HepG2 (cell line): ENCODE data around the gene TEAD1.

Source experiments
- ATF5 ChIP-seq: sonication (generic); formaldehyde crosslinking; IDR thresholded peaks from 2 replicates; pipeline ENCODE4 v1.4.0; 2020; ENCODE audit warnings: mild to moderate bottlenecking, low read depth, missing genetic modification reagents
- RBFOX2 ChIP-seq: fragments of 200-400 bp; formaldehyde crosslinking; IDR thresholded peaks from 2 replicates; pipeline ENCODE4 v1.6.1; 2017; ENCODE audit warnings: low read depth, mild to moderate bottlenecking, low read length
- ZFP82 ChIP-seq: sonication (generic); formaldehyde crosslinking; IDR thresholded peaks from 2 replicates; pipeline ENCODE4 v1.5.1; 2020; ENCODE audit warnings: mild to moderate bottlenecking, missing genetic modification reagents, borderline replicate concordance
- ZNF878 ChIP-seq: sonication (generic); formaldehyde crosslinking; IDR thresholded peaks from 2 replicates; pipeline ENCODE4 v1.8.1; 2023; ENCODE audit warnings: mild to moderate bottlenecking, missing genetic modification reagents, moderate library complexity
- TF ChIP-seq, protein P1 (sequence below): sonication (generic); formaldehyde crosslinking; IDR thresholded peaks from 2 replicates; pipeline ENCODE4 v1.5.0; 2020; ENCODE audit warnings: mild to moderate bottlenecking, missing genetic modification reagents, moderate library complexity

DNA sequence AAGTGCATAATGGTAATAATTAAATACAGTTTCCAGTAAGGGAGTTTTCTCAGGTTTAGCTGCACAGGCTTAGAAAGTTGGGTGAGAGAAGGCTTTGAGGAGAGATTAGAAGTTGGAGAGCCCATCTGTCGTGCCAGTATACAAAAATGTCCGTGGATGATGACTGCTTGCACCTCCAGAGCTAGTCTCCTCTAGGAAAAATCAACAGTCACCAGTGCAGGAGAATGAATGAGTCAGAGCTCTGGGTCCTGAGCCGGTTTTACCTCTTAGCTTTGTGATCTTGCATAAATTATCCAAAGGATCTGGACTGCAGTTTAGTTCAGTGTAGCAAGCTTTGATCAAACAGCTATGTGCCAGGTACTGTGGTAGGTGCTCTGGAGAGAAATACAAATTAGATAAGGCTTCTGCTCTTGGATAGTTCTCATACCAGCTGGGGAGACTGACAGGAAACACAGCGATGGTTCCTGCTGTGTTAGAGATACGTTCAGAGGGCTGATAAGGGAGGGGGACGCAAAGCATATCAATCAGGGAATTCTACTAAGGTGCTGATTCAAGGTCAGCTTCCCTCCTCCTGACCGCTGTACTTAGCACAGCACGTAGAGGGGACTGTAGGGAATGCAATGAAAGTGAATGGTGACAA lies 125.9 kb downstream of the TEAD1 start:
- TF ChIP-seq ZNF878 (CRISPR knock-in tag) (no peak), ATF5 (CRISPR knock-in tag) (no peak), ZFP82 (CRISPR knock-in tag) (no peak), RBFOX2 (no peak)
- TF ChIP-seq, protein P1, sequence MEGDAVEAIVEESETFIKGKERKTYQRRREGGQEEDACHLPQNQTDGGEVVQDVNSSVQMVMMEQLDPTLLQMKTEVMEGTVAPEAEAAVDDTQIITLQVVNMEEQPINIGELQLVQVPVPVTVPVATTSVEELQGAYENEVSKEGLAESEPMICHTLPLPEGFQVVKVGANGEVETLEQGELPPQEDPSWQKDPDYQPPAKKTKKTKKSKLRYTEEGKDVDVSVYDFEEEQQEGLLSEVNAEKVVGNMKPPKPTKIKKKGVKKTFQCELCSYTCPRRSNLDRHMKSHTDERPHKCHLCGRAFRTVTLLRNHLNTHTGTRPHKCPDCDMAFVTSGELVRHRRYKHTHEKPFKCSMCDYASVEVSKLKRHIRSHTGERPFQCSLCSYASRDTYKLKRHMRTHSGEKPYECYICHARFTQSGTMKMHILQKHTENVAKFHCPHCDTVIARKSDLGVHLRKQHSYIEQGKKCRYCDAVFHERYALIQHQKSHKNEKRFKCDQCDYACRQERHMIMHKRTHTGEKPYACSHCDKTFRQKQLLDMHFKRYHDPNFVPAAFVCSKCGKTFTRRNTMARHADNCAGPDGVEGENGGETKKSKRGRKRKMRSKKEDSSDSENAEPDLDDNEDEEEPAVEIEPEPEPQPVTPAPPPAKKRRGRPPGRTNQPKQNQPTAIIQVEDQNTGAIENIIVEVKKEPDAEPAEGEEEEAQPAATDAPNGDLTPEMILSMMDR (CRISPR knock-in tag), result no peak
